HepG2 (cell line): ENCODE results near the gene TFE3. TPM values are rescaled to one million over a fixed set of nuclear protein-coding genes. Genes with fewer than 3 reads are reported as not detected.

Source experiments
- CCDC6 ChIP-seq: sonication (generic); formaldehyde crosslinking; IDR thresholded peaks from 2 replicates; pipeline ENCODE4 v1.8.1; 2022; ENCODE audit warnings: mild to moderate bottlenecking, missing genetic modification reagents, moderate library complexity
- GABPA ChIP-seq, 2 experiments: IDR thresholded peaks; 2 replicates each; pipeline ENCODE4 v1.6.1; 2011 to 2016; ENCODE audit warnings: low read depth in 2 of 2, low read length in 1 of 2, missing biosample characterization in 1 of 2, missing genetic modification characterization in 1 of 2
- HOXA3 ChIP-seq: sonication (generic); formaldehyde crosslinking; IDR thresholded peaks from 2 replicates; pipeline ENCODE4 v1.5.0; 2020; ENCODE audit warnings: missing genetic modification reagents
- JUND ChIP-seq: sonication (generic); formaldehyde crosslinking; IDR thresholded peaks from 2 replicates; pipeline ENCODE4 v1.8.0; 2022; ENCODE audit warnings: mild to moderate bottlenecking, missing genetic modification reagents
- MEIS2 ChIP-seq: sonication (generic); formaldehyde crosslinking; IDR thresholded peaks from 2 replicates; pipeline ENCODE4 v1.9.0; 2021; ENCODE audit warnings: mild to moderate bottlenecking, missing genetic modification reagents
- ZFAT ChIP-seq: sonication (generic); formaldehyde crosslinking; conservative IDR thresholded peaks from 2 replicates; pipeline ENCODE4 v1.8.1; 2023; ENCODE audit warnings: missing genetic modification reagents, inconsistent platforms
- ZZZ3 ChIP-seq: sonication (generic); formaldehyde crosslinking; IDR thresholded peaks from 2 replicates; pipeline ENCODE4 v1.4.0; 2020; ENCODE audit warnings: missing genetic modification reagents, mild to moderate bottlenecking, borderline replicate concordance
- polyA plus RNA-seq, 8 experiments: library from polyadenylated mRNA; depleted of rRNA in 3 of 8; stranded (reverse) in 7 of 8; unstranded in 1 of 8; fragments of >200 nt; fragmentation: Illumina TruSeq in 4 of 8; extraction: Trizol in 4 of 8; gene quantifications; 2 replicates each; pipeline versions ENCODE4 v1.2.1 to v1.2.3, GENCODE V29; 2011 to 2016; ENCODE audit warnings: low read depth in 4 of 8, missing spikeins in 1 of 8, mixed read lengths in 1 of 8; ENCODE audit not compliant: insufficient read depth in 1 of 8
- total RNA-seq, 5 experiments: library from RNA; depleted of rRNA; stranded (reverse); fragments of >200 nt; fragmentation: Illumina TruSeq; extraction: Trizol; gene quantifications; 2 replicates each; pipeline ENCODE4 v1.2.3, GENCODE V29; 2016; ENCODE audit warnings: low read depth in 1 of 5
- TF ChIP-seq, protein P1 (sequence below): sonication (generic); formaldehyde crosslinking; IDR thresholded peaks from 2 replicates; pipeline ENCODE4 v1.8.1; 2023; ENCODE audit warnings: mild to moderate bottlenecking, moderate library complexity, missing genetic modification reagents
- TF ChIP-seq, protein P2 (sequence below), 2 experiments: fragments of 450-650 bp in 1 of 2; sonication (generic) in 1 of 2; formaldehyde crosslinking in 1 of 2; IDR thresholded peaks; 2 replicates each; pipeline versions ENCODE4 v1.6.1 to v1.8.0; 2016 to 2022; ENCODE audit warnings: antibody characterized with exemption in 1 of 2, mild to moderate bottlenecking in 1 of 2, missing genetic modification reagents in 1 of 2
- TF ChIP-seq, protein P3 (sequence below): sonication (generic); formaldehyde crosslinking; IDR thresholded peaks from 2 replicates; pipeline ENCODE4 v1.8.0; 2022; ENCODE audit warnings: mild to moderate bottlenecking, missing genetic modification reagents, moderate library complexity
- TF ChIP-seq, protein P4 (sequence below): IDR thresholded peaks from 2 replicates; pipeline ENCODE4 v1.6.1; 2012; ENCODE audit warnings: inconsistent platforms
- TF ChIP-seq, protein P5 (sequence below), 2 experiments: sonication (generic) in 1 of 2; formaldehyde crosslinking in 1 of 2; IDR thresholded peaks; 2 replicates each; pipeline versions ENCODE4 v1.5.1 to v1.6.1; 2011 to 2020; ENCODE audit warnings: borderline replicate concordance in 1 of 2, low read depth in 1 of 2, low read length in 1 of 2, mild to moderate bottlenecking in 1 of 2, missing genetic modification reagents in 1 of 2, moderate library complexity in 1 of 2

TFE3 gene
- total and polyA plus RNA-seq, 2 of the 13 experiments (the other 11 are each of a cell fraction or from before 2014, with no cell fraction given): 8.3 to 12.3 TPM

DNA sequence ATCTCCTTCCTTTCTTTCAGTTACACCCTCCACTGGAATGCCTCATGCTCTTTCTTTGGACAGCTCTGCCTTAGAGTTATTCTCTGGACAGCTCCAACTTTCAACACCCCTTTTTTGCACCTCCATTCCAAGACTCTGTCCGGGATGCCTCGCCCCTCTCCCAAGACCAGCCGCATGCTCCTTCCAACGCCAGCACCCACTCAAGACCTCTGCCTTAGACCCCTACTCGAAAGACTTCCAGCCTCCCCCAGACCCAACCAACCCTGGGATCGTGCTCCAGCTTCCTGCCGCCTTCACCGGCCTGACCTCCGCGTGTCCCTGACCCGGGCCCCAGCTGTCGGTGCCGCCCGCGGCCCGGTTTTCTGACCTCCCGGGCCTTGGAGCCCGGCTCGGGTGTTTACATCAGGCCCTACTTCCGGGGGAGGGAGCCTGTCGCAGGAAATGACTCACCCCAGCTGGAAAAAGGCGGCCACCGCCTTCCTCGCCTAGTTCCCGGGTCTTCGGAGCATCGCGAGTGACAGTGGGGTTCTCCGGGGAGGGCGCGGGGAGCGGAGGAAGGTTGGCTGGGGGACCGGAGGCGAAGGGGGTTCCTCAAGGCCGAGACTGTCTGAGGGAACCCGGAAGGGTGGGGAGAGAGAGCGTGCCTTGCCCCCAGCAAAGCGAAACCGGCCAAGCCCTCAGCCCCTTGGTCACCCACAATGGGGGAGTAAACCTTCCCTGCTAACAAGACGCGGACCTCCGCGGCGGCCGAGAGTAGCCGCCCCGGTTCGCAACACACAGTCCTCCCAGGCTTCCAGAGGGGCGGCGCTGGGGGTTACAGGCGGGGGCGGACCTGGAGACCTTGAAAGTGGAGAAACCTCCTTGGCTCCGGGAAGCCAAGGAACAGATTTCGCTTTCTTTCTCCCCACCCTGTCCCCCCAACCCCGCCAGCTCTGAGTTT, 36.6 kb upstream of the TFE3 start, which contains the start of gene WDR45 (continued):
- TF ChIP-seq, protein P1, sequence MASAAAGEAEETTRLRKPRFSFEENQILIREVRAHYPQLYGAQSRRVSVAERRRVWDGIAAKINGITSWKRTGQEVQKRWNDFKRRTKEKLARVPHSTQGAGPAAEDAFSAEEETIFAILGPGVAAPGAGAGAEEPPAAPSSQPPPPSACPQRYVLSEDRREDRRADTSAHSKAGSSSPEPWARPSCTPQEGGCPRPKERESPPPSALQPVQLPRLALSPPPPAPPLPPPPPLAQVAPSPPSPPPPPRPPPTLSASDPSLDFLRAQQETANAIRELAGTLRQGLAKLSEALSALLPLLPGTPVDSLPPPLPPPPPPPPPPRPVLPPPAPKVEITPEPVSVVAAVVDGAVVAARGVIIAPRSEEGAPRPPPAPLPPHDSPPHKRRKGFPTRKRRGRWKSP (CRISPR knock-in tag): peak; percentile 65; the same call in 1 of the 2 replicates
- TF ChIP-seq HOXA3 (CRISPR knock-in tag) (peak; percentile 54; the same call in 1 of the 2 replicates), ZZZ3 (peak; percentile 83; the same call in 1 of the 2 replicates), MEIS2 (CRISPR knock-in tag) (peak; percentile 31; the same call in 1 of the 2 replicates), GABPA (IDR thresholded peaks at IDR 0.05; ENCODE audit: low read depth, low read length) (peak; percentile 72), GABPA (CRISPR knock-in tag; IDR thresholded peaks at IDR 0.05; ENCODE audit: low read depth) (peak; percentile 92), ZFAT (CRISPR knock-in tag) (0 out of 2 replicates have a peak, but pooled peaks have one; percentile 31), CCDC6 (CRISPR knock-in tag) (peak; percentile 49; the same call in 1 of the 2 replicates), JUND (CRISPR knock-in tag) (peak; percentile 87)
- TF ChIP-seq, protein P2, sequence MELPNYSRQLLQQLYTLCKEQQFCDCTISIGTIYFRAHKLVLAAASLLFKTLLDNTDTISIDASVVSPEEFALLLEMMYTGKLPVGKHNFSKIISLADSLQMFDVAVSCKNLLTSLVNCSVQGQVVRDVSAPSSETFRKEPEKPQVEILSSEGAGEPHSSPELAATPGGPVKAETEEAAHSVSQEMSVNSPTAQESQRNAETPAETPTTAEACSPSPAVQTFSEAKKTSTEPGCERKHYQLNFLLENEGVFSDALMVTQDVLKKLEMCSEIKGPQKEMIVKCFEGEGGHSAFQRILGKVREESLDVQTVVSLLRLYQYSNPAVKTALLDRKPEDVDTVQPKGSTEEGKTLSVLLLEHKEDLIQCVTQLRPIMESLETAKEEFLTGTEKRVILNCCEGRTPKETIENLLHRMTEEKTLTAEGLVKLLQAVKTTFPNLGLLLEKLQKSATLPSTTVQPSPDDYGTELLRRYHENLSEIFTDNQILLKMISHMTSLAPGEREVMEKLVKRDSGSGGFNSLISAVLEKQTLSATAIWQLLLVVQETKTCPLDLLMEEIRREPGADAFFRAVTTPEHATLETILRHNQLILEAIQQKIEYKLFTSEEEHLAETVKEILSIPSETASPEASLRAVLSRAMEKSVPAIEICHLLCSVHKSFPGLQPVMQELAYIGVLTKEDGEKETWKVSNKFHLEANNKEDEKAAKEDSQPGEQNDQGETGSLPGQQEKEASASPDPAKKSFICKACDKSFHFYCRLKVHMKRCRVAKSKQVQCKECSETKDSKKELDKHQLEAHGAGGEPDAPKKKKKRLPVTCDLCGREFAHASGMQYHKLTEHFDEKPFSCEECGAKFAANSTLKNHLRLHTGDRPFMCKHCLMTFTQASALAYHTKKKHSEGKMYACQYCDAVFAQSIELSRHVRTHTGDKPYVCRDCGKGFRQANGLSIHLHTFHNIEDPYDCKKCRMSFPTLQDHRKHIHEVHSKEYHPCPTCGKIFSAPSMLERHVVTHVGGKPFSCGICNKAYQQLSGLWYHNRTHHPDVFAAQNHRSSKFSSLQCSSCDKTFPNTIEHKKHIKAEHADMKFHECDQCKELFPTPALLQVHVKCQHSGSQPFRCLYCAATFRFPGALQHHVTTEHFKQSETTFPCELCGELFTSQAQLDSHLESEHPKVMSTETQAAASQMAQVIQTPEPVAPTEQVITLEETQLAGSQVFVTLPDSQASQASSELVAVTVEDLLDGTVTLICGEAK (IDR thresholded peaks at IDR 0.05): peak; percentile 15; the same call in 1 of the 2 replicates
- TF ChIP-seq, protein P2 (CRISPR knock-in tag; IDR thresholded peaks at IDR 0.05): peak; percentile 25; the same call in 1 of the 2 replicates
- TF ChIP-seq, protein P3, sequence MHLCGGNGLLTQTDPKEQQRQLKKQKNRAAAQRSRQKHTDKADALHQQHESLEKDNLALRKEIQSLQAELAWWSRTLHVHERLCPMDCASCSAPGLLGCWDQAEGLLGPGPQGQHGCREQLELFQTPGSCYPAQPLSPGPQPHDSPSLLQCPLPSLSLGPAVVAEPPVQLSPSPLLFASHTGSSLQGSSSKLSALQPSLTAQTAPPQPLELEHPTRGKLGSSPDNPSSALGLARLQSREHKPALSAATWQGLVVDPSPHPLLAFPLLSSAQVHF (CRISPR knock-in tag): peak; percentile 42; the same call in 1 of the 2 replicates
- TF ChIP-seq, protein P4, sequence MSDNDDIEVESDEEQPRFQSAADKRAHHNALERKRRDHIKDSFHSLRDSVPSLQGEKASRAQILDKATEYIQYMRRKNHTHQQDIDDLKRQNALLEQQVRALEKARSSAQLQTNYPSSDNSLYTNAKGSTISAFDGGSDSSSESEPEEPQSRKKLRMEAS: peak; percentile 74
- TF ChIP-seq, protein P5, sequence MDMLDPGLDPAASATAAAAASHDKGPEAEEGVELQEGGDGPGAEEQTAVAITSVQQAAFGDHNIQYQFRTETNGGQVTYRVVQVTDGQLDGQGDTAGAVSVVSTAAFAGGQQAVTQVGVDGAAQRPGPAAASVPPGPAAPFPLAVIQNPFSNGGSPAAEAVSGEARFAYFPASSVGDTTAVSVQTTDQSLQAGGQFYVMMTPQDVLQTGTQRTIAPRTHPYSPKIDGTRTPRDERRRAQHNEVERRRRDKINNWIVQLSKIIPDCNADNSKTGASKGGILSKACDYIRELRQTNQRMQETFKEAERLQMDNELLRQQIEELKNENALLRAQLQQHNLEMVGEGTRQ (IDR thresholded peaks at IDR 0.05; ENCODE audit: low read depth, low read length): no peak
- TF ChIP-seq, protein P5 (CRISPR knock-in tag; IDR thresholded peaks at IDR 0.05; ENCODE audit: borderline replicate concordance): no peak
